ENCODE data around the gene ZNF236. TPM values are rescaled to one million over a fixed set of nuclear protein-coding genes. Genes with fewer than 3 reads are reported as not detected.

The ZNF236 gene
- polyA plus RNA-seq, 3 donors = 1.7 to 6.5 (median 2.4) TPM

- Histone ChIP-seq H3K9ac (ENCODE audit: insufficient read depth, low read length, poor library complexity, severe bottlenecking) (no peak overlapping the region), H4K20me1 (ENCODE audit: insufficient read depth, low read length) (no peaks in the 10 kb centered on the region), H3K27ac (ENCODE audit: low read depth in 1 of 2, low read length in 2 of 2) (no peak overlapping the region), H3K79me2 (ENCODE audit: insufficient read depth, low read length) (no peaks in the 10 kb centered on the region), H3K4me1 (ENCODE audit: control insufficient read depth in 1 of 2, insufficient read depth in 2 of 2, low read length in 2 of 2) (peaks cover 21 to 22% of the 10 kb centered on the region in 2 donors), H3K27me3 (ENCODE audit: control insufficient read depth in 2 of 2, insufficient read depth in 2 of 2, low read length in 2 of 2) (no peaks in the 10 kb centered on the region), H3K4me2 (replicated peaks; ENCODE audit: extremely low read depth, low read length, poor library complexity, severe bottlenecking) (no peak overlapping the region), H3K36me3 (replicated peaks in 1 of 2; ENCODE audit: control insufficient read depth in 1 of 2, insufficient read depth in 2 of 2, low read length in 2 of 2) (no peaks in the 10 kb centered on the region), H2AFZ (ENCODE audit: insufficient read depth, low read depth, low read length, poor library complexity, severe bottlenecking) (no peak overlapping the region), H3K9me3 (replicated peaks in 1 of 2; ENCODE audit: control insufficient read depth in 1 of 2, insufficient read depth in 1 of 2, low read length in 2 of 2) (no peaks in the 10 kb centered on the region), H3K4me3 (replicated peaks in 1 of 3; ENCODE audit: low read depth in 2 of 3, low read length in 3 of 3) (no peak overlapping the region)
- no peak for TF ChIP-seq CTCF (IDR thresholded peaks at IDR 0.05)
- Mint-ChIP-seq H3K4me1 (peaks cover 22% of the 10 kb centered on the region), H3K27me3 (ENCODE audit: low read depth in 3 of 3) (peaks cover 1 to 8% (median 3%) of the 10 kb centered on the region in 3 donors), H3K4me3 (no peak overlapping the region), H3K36me3 (peaks cover 0 to 1% of the 10 kb centered on the region in 2 donors), H3K9me3 (peaks cover 0 to 2% (median 0%) of the 10 kb centered on the region in 7 donors), H3K27ac (peak overlapping the region in 1 of 7 donors; percentile 26)
- intact Hi-C loops (cut with micrococcal nuclease) = no loop called here
- DNase-seq = peak in 1 of 3 donors; percentile 51
- 78% methylated on average over 18 of the region's 20 CpGs for WGBS (ENCODE audit: insufficient coverage)
Observed at GRCh38 chr18:76991021-76991688, 168.8 kb downstream of the ZNF236 start.

GRCh38 chr18:76992226-76993084 lies 170.1 kb downstream of the ZNF236 start:
- H3K27ac ChIP-seq (ENCODE audit: low read depth in 1 of 2, low read length in 2 of 2) = no peak overlapping the region
- no peaks in the 10 kb centered on the region for H3K79me2 ChIP-seq (ENCODE audit: insufficient read depth, low read length)
- H3K4me3 ChIP-seq (replicated peaks in 1 of 3; ENCODE audit: low read depth in 2 of 3, low read length in 3 of 3) = no peak overlapping the region
- DNase-seq = no peak
- H3K9ac ChIP-seq (ENCODE audit: insufficient read depth, low read length, poor library complexity, severe bottlenecking) = no peak overlapping the region
- intact Hi-C loops (cut with micrococcal nuclease) = no loop called here
- peaks cover 0 to 1% of the 10 kb centered on the region in 2 donors for H3K36me3 Mint-ChIP-seq
- H3K27me3 ChIP-seq (ENCODE audit: control insufficient read depth in 2 of 2, insufficient read depth in 2 of 2, low read length in 2 of 2) = no peaks in the 10 kb centered on the region
- peaks cover 0 to 2% (median 0%) of the 10 kb centered on the region in 7 donors for H3K9me3 Mint-ChIP-seq
- no peak overlapping the region for H3K27ac Mint-ChIP-seq
- peaks cover 15% of the 10 kb centered on the region for H3K4me1 Mint-ChIP-seq
- H3K4me3 Mint-ChIP-seq = peak overlapping the region in 1 of 2 donors; percentile 34
- peaks cover 0 to 8% (median 3%) of the 10 kb centered on the region in 3 donors for H3K27me3 Mint-ChIP-seq (ENCODE audit: low read depth in 3 of 3)
- H3K4me2 ChIP-seq (replicated peaks; ENCODE audit: extremely low read depth, low read length, poor library complexity, severe bottlenecking) = no peak overlapping the region
- H3K9me3 ChIP-seq (replicated peaks in 1 of 2; ENCODE audit: control insufficient read depth in 1 of 2, insufficient read depth in 1 of 2, low read length in 2 of 2) = no peaks in the 10 kb centered on the region
- 92% methylated on average over 15 of the region's 17 CpGs for WGBS (ENCODE audit: insufficient coverage)
- no peaks in the 10 kb centered on the region for H4K20me1 ChIP-seq (ENCODE audit: insufficient read depth, low read length)
- peaks cover 17% of the 10 kb centered on the region in 2 donors for H3K4me1 ChIP-seq (ENCODE audit: control insufficient read depth in 1 of 2, insufficient read depth in 2 of 2, low read length in 2 of 2)
- TF ChIP-seq CTCF (IDR thresholded peaks at IDR 0.05) = no peak
- no peak overlapping the region for H2AFZ ChIP-seq (ENCODE audit: insufficient read depth, low read depth, low read length, poor library complexity, severe bottlenecking)
- H3K36me3 ChIP-seq (replicated peaks in 1 of 2; ENCODE audit: control insufficient read depth in 1 of 2, insufficient read depth in 2 of 2, low read length in 2 of 2) = no peaks in the 10 kb centered on the region
